ENCODE results near the gene UBL3.
A peak's percentile ranks its signal among the peaks of the same experiment; 100 is the strongest.

UBL3 gene

GRCh38 chr13:29850213-29850898, at the start of gene UBL3:
TSS of gene UBL3 (minus strand) at chr13:29850617. CDS start at chr13:29849538, 1,079 bp downstream.
- peak; percentile 98 for DNase-seq

- DNase-seq = no peak
Observed at GRCh38 chr13:29897102-29897501, 46.7 kb upstream of the UBL3 start.

- no peak for DNase-seq
Observed at GRCh38 chr13:29893438-29893837, 43.0 kb upstream of the UBL3 start.

- DNase-seq = peak; percentile 81
Observed at GRCh38 chr13:29892151-29892550, 41.7 kb upstream of the UBL3 start.

DNA sequence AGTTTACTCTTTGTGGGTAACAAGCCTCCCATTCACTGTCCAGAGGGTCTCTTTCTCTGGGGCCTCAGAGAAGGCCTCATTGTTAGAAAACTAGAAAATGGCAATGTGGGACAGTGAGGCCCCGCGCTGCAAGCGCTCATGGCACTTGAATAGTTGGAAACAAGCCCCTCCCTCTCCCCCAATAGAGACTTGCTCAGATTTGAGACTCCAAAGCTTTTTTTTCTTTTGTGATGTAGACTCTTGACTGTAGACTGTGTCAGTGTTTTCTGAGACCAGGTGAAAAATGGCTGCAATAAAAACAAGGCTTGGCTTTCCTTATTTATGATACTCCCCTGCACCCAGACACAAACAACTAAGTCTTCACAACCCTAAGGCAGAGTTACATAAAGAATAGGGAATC, 38.7 kb upstream of the UBL3 start:
- no peak for DNase-seq

- DNase-seq = peak; percentile 25
Observed at GRCh38 chr13:29888306-29888705, 37.9 kb upstream of the UBL3 start.

DNA sequence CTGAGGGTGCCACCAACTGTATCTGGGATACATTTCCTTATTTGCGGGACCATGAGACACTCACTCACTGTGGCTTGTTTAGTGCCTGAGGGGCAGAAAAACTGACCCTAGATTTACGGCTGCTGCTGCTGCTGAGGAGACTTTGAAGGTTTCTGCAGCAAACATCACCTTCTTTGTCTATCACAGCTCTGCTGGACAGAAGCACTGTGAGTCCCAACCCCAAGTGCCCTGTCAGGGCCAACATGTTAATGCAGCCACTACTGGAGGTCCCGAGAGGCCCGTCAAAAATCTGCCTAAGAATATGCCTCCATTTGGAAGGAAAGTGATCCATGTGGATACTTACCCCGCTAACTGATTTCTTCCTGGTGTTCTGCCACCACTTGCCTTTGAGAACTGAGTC, 37.3 kb upstream of the UBL3 start:
- no peak for DNase-seq

DNA sequence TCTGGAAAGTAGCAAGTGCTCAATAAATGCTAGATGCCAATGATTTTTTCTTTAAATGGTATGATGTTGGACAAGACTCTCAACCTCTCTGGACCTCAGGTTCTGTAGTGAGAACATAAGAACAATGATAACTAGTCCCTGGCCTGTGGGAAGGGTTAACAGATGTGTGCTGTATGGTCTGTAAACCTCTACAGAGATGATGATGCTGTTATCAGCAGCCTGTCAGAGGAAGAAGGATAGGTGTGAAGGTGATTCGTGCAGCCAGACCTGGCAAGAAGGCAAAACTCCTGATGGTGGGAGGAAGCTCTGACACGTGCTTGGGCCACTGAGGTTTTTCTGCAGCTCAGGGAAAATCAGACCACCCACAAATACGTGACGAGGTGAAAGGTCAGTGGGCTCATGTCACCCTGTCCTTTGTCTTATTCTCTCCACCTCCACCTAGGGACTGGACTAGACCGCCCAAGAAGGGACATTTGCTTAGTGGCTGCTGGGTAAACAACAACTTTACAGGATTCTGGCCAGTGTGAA, 36.7 kb upstream of the UBL3 start:
- no peak for DNase-seq

- DNase-seq = no peak
Observed at GRCh38 chr13:29886446-29886845, 36.0 kb upstream of the UBL3 start.

DNA sequence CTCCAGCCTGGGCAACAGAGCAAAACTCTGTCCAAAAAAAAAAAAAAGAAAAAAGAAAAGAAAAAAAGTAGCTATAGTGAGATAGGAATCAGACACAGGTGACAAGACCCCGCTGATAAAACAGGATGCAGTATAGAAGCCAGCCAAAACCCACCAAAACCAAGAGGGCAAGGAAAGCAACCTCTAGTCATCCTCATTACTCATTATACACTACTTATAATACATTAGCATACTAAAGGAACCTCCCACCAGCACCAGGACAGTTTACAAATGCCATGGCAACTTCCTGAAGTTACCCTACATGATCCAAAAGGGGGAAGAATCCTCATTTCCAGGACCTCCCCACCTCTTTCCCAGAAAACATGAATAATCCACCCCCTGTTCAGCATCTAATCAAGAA, 35.6 kb upstream of the UBL3 start:
- DNase-seq = no peak

DNA sequence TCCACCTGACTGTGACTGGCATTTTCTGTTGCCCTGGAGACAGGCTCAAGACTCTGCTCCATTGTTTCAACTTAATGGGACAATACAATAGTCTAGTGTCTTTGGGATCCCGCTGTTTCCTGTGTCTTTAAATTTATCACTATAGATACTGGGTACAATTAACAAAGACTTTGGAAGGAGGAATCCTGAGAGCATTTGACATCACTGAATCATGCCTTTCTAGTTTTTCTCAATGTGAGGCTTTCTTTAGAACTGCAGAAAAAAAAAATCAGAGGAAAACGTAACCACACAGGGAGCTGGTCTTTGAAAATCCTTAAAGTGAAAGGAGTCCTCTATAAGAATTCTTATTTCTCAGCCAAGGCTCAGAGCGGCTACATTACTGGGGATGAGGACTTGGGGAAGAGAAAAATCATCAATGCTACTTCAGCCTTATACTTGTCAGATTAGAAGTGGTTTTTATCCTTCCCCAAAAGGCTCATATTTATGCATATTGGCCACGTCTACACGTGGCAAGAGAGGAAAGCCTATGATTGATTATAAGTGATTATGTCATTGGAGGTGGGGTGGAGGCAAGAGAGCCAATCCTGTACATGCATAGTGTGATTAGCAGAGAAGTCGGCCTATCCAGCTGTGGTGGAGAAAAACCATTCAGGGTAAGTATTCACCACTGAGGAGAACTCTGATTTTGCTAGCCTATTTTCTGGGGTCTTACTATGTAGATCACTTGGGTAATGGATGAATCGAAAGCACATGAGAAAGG, 34.4 kb upstream of the UBL3 start:
- DNase-seq = no peak

DNA sequence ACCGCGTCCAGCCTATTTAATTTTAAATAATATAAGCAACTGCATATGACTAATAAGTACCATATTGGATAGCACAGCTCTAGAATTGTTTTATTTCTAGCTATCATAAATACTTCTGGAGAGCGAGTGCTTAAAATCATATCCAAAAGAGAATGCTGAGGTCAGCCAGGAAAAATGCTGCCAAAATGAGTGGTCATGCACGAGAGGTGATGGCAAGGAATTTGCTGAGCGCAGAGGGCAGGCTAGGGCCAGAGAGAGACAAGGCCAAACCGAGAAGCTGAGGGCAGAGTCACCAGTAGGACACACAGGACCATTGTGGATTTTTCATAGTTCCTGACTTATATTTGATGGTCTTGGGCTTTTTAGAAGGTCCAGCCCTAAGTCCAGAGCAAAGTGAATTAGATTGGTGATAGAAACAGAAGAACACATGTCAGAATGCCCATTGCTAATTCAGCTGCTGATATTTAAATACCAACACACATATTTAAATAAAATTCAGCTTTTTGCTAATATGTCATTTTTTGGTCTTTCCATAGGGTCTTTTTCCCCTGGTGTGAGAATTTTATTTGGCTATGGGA, 33.6 kb upstream of the UBL3 start:
- no peak for DNase-seq

DNA sequence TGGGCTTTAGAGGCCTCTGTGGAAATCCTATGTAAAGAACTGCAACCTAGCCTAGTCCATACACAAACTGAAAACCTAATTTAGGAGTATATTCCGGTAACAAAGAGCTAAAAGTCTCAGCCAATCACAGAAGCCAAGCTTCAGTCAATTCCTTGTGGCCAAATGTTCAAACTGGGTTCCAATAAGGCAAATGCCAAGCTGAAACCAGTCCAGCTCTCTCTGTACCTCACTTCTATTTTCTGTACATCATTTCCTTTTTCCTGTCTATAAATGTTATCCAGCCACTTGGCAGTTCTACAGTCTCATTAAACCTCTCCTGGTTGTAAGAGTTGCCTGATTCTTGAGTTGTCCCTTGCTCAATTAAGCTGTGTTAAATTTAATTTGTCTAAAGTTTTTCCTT, 31.7 kb upstream of the UBL3 start:
- no peak for DNase-seq

- DNase-seq = peak; percentile 10
Observed at GRCh38 chr13:29878101-29878500, 27.7 kb upstream of the UBL3 start.

DNA sequence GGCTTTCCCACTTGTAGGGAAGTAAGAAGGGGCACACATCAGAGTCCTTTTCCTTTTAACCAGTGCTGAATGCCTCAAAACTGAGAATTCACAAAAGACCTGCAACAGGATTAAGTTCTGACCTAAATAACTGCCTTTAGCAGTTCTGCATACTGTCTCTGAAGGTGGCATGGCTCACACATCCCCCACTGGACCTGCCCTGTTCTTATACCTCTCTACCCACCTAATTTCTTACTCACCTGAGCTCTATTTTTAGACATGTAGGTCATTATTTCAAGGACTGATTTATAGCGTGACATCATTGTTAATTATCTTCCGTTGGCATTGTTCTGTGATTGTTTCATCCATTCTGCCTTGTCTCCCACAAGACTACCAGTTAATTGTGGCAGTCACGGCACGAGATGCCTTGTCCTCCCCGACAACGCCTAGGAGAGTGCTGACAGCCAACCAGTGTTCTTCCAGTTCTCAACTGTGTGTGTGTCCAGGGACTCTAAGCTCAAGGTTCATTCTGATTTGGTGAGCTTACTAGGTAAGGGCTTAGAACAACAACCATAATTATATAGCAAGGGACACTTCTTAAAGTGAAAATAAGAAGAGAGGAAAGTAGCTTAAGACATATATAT, 27.1 kb upstream of the UBL3 start:
- peak; percentile 74 for DNase-seq

DNA sequence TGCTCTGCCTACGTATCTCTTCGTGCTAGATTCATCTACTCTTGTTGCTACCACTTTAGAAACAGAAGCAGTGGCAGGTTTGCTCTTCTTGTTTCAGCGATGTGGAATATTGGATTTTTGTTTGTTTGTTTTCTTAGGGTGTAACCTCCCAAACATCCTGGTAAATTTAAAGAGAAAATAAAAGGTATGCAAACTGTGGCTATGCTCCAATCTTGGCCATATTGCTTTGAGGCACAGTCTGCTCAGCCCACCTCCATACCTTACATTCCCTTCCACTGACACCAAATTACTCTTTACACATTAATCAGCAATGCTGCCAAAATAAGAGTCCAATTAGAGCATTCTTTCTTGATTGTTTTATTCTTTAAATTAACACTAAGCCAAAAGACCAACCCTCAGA, 25.2 kb upstream of the UBL3 start:
- DNase-seq = no peak

GRCh38 chr13:29868581-29868980, 18.2 kb upstream of the UBL3 start:
- no peak for DNase-seq

GRCh38 chr13:29865934-29866333, 15.5 kb upstream of the UBL3 start:
- no peak for DNase-seq

GRCh38 chr13:29861694-29862110, 11.3 kb upstream of the UBL3 start:
- DNase-seq = no peak

- DNase-seq = no peak
Observed at GRCh38 chr13:29859971-29860370, 9.6 kb upstream of the UBL3 start.

DNA sequence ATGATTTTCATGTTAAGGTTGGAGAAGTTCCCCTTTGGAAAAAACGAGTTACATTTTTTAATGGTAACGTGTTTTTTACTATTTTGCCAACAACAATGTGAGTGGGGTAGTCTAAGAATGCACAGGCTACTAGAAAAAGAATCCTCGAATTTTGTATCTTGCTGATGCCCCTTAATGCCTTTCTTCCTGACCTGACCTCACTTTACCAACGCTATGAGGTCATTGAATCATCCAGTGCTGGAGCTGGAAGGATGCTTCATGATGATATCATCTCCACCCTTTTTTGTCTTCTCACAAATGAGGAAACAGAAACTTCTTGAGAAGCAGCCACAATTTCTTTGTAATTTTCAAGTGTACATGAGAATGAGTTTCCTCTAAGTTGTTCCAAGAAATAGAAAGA, 8.2 kb upstream of the UBL3 start:
- DNase-seq = no peak

DNA sequence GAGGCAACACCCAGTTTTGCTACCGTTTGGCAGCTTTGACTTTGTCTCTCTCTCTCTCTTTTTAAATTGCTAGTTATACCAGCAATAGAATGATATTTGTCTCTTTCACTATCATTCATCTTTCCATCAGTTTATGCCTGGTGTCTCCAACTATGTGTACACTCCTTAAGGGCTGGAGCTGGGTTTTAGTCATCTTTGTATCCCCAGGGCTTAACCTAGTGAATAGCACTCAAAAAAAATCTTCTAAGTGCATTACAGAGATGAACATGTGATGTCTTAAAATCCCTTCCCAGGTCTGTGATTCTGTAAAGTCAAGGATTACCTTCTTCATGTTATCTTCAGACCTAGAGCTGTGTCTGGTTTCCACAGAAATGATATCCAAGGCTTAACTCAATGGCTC, 7.8 kb upstream of the UBL3 start:
- no peak for DNase-seq

DNA sequence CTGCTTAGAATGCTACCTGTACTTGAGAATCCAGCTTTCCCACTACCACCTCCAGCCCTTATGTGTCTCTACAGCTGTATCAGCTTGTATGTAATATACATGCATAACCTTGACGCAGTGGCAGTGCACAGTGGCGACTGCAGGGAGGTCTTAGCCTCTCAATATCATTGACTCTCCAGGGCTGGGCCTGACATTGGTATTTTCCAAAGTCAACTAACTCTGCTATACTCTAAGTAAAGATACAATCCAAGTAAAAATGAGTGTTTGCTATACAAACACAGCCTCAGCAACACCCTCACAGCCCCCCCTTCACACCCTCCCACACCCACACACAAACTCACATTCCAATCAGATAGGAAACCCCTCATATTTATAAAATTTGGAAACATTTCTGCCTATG, 6.7 kb upstream of the UBL3 start:
- no peak for DNase-seq

DNA sequence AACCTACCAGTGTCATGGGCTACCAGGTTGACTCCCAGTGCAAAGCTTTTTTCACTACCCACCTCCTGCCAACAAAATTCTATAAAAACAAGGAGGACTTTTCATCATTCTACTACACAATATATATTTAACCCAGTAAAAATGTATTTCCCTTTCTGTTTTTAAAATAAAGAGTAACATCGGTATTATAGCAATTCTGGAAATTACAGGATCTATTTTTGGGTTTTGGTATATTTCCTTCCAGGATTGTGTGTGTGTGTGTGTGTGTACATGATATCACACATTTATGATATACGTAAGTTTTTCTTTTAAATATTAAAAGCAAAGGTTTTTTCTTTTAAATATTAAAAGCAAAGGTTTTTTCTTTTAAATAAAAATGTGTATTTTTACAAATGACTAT, 6.0 kb upstream of the UBL3 start:
- no peak for DNase-seq
